ENCODE results near the gene XRCC5. TPM values are rescaled to one million over a fixed set of nuclear protein-coding genes. Genes with fewer than 3 reads are reported as not detected.
A peak's percentile ranks its signal among the peaks of the same experiment; 100 is the strongest.

The XRCC5 gene
- total and polyA plus RNA-seq, 2 donors (not counting 1 experiment from before 2014, with no cell fraction given) = 45.5 to 198 TPM

- H3K4me2 ChIP-seq (replicated peaks; ENCODE audit: low read depth, low read length, poor library complexity, severe bottlenecking) = no peak overlapping the region
- Mint-ChIP-seq H3K27me3 (no peaks in the 10 kb centered on the region), H3K27ac (no peak overlapping the region), H3K4me3 (no peak overlapping the region), H3K4me1 (peaks cover 47% of the 10 kb centered on the region), H3K9me3 (ENCODE audit: insufficient read depth) (no peaks in the 10 kb centered on the region)
- intact Hi-C loops (cut with micrococcal nuclease) = no loop called here
- peaks cover 94% of the 10 kb centered on the region for H3K79me2 ChIP-seq (ENCODE audit: control insufficient read depth, insufficient read depth, low read length)
- H4K20me1 ChIP-seq (ENCODE audit: control insufficient read depth, insufficient read depth, low read length, poor library complexity, severe bottlenecking) = peaks cover 38% of the 10 kb centered on the region
- H3K4me1 ChIP-seq (ENCODE audit: control insufficient read depth in 2 of 2, insufficient read depth in 2 of 2, low read length in 2 of 2) = peaks cover 17 to 19% of the 10 kb centered on the region in 2 donors
- POLR2A ChIA-PET = interaction anchor here (0.6 kb wide), 1 partner anchor 381 kb away, joined by 3 read pairs; the partner anchor contains the start of gene RPL37A
- no peak for DNase-seq
- H3K4me3 ChIP-seq (ENCODE audit: control extremely low read depth in 1 of 5, extremely low read depth in 1 of 5, insufficient read depth in 1 of 5, low read depth in 2 of 5, low read length in 4 of 5) = no peak overlapping the region
- H3K36me3 ChIP-seq (replicated peaks in 1 of 2; ENCODE audit: control extremely low read depth in 1 of 2, control insufficient read depth in 1 of 2, extremely low read depth in 1 of 2, insufficient read depth in 2 of 2, low read length in 1 of 2) = peaks cover 21 to 82% of the 10 kb centered on the region in 2 experiments
- 100% methylated on average over 2 of the region's 4 CpGs for WGBS (ENCODE audit: insufficient coverage)
- CTCF ChIA-PET = interaction anchor here (1.1 kb wide), 1 partner anchor 22 kb away, joined by 3 read pairs; no protein-coding TSS in a partner anchor
- TF ChIP-seq CTCF (IDR thresholded peaks at IDR 0.05) (no peak), EZH2 (IDR thresholded peaks at IDR 0.05; ENCODE audit: borderline replicate concordance, insufficient read depth, low read depth, low read length, poor library complexity, severe bottlenecking) (no peak)
- no peak overlapping the region for H3K27ac ChIP-seq (ENCODE audit: low read length in 2 of 2)
- no peak overlapping the region for H3K9ac ChIP-seq (ENCODE audit: low read length)
- no peaks in the 10 kb centered on the region for H3K27me3 ChIP-seq (replicated peaks in 1 of 4; ENCODE audit: control extremely low read depth in 1 of 4, control insufficient read depth in 3 of 4, insufficient read depth in 4 of 4, low read length in 3 of 4)
- H2AFZ ChIP-seq (ENCODE audit: insufficient read depth, low read depth, low read length, poor library complexity, severe bottlenecking) = no peak overlapping the region
- no peaks in the 10 kb centered on the region for H3K9me3 ChIP-seq (ENCODE audit: control extremely low read depth in 1 of 3, control insufficient read depth in 2 of 3, insufficient read depth in 1 of 3, low read length in 2 of 3)
- no peak for ATAC-seq (ENCODE audit: low read depth)
Observed at GRCh38 chr2:216117561-216118340, 8.6 kb downstream of the XRCC5 start.

DNA sequence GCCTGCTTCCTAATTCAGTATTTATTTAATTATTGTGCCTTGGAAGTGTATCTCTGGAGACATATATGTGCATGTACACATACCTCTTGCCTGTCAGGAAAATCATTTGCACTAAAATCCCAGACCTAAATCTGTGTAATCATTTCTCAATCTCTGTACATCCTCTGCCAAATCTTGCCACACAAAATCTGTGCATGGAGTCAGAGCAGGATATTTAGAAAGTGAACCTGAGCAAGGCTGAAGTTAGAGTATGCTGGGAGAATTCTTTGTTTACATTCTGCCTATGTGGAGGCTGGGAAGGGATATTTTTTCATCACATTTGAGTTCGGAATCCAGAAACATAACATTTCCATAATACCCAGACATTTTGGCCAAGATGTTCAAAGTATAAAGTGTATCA is 9.3 kb downstream of the XRCC5 start:
- H3K4me3 Mint-ChIP-seq = no peak overlapping the region
- H3K36me3 ChIP-seq (replicated peaks in 1 of 2; ENCODE audit: control extremely low read depth in 1 of 2, control insufficient read depth in 1 of 2, extremely low read depth in 1 of 2, insufficient read depth in 2 of 2, low read length in 1 of 2) = peaks cover 21 to 81% of the 10 kb centered on the region in 2 experiments
- H3K9ac ChIP-seq (ENCODE audit: low read length) = no peak overlapping the region

More for the DNA sequence above, 9.3 kb downstream of the XRCC5 start:
- no CpG with 5 or more reads among the region's 1 CpG for WGBS (ENCODE audit: insufficient coverage)
- TF ChIP-seq EZH2 (IDR thresholded peaks at IDR 0.05; ENCODE audit: borderline replicate concordance, insufficient read depth, low read depth, low read length, poor library complexity, severe bottlenecking) (no peak), CTCF (IDR thresholded peaks at IDR 0.05) (no peak)
- intact Hi-C loops (cut with micrococcal nuclease) = no loop called here
- CTCF ChIA-PET = interaction anchor here (1.1 kb wide), 1 partner anchor 22 kb away, joined by 3 read pairs; no protein-coding TSS in a partner anchor
- no peaks in the 10 kb centered on the region for H3K9me3 Mint-ChIP-seq (ENCODE audit: insufficient read depth)
- Histone ChIP-seq H3K4me1 (ENCODE audit: control insufficient read depth in 2 of 2, insufficient read depth in 2 of 2, low read length in 2 of 2) (peaks cover 17 to 19% of the 10 kb centered on the region in 2 donors), H3K4me3 (ENCODE audit: control extremely low read depth in 1 of 5, extremely low read depth in 1 of 5, insufficient read depth in 1 of 5, low read depth in 2 of 5, low read length in 4 of 5) (no peak overlapping the region), H3K27me3 (replicated peaks in 1 of 4; ENCODE audit: control extremely low read depth in 1 of 4, control insufficient read depth in 3 of 4, insufficient read depth in 4 of 4, low read length in 3 of 4) (no peaks in the 10 kb centered on the region), H3K27ac (ENCODE audit: low read length in 2 of 2) (no peak overlapping the region), H3K9me3 (ENCODE audit: control extremely low read depth in 1 of 3, control insufficient read depth in 2 of 3, insufficient read depth in 1 of 3, low read length in 2 of 3) (no peaks in the 10 kb centered on the region), H3K4me2 (replicated peaks; ENCODE audit: low read depth, low read length, poor library complexity, severe bottlenecking) (no peak overlapping the region), H3K79me2 (ENCODE audit: control insufficient read depth, insufficient read depth, low read length) (peaks cover 93% of the 10 kb centered on the region), H2AFZ (ENCODE audit: insufficient read depth, low read depth, low read length, poor library complexity, severe bottlenecking) (no peak overlapping the region), H4K20me1 (ENCODE audit: control insufficient read depth, insufficient read depth, low read length, poor library complexity, severe bottlenecking) (peaks cover 38% of the 10 kb centered on the region)
- ATAC-seq (ENCODE audit: low read depth) (no peak), DNase-seq (no peak)
- peaks cover 39% of the 10 kb centered on the region for H3K4me1 Mint-ChIP-seq
- H3K27ac Mint-ChIP-seq = peak overlapping the region; percentile 22
- H3K27me3 Mint-ChIP-seq = no peaks in the 10 kb centered on the region
- POLR2A ChIA-PET = no interaction called here
